GM12864 (cell line): ENCODE measurements around the gene LARP6.
"Not testable (repeated sequence)": the region's sequence is repeated elsewhere in the genome, so short reads cannot be mapped to it uniquely, and the experiment has no call there.

ENCODE experiments used
- DNase-seq: peaks from one replicate; pipeline ENCODE4 v3.0.0-alpha.2; 2011; ENCODE audit warnings: low read depth
- H3K4me3 ChIP-seq: 2 replicates; pipeline ENCODE4 v1.5.1; 2011; ENCODE audit warnings: mild to moderate bottlenecking, low read depth, low read length, control low read depth
- CTCF ChIP-seq: IDR thresholded peaks from 2 replicates; pipeline ENCODE4 v1.5.1; 2011; ENCODE audit warnings: low read depth, mild to moderate bottlenecking, moderate library complexity, low read length, control low read depth, inconsistent platforms; ENCODE audit errors: missing control alignments

LARP6 gene

GRCh38 chr15:70815604-70816003 is 38.4 kb downstream of the LARP6 start:
- TF ChIP-seq CTCF = no peak
- H3K4me3 ChIP-seq = no peak overlapping the region
- no peak for DNase-seq

GRCh38 chr15:70815011-70815410 is 38.9 kb downstream of the LARP6 start:
- not testable (repeated sequence) for H3K4me3 ChIP-seq, DNase-seq

GRCh38 chr15:70812827-70813364 is 41.1 kb downstream of the LARP6 start:
- DNase-seq = no peak
- no peak overlapping the region for H3K4me3 ChIP-seq
- no peak for TF ChIP-seq CTCF

- no peak for DNase-seq
- no peak for TF ChIP-seq CTCF
- no peak overlapping the region for H3K4me3 ChIP-seq
These were observed 42.9 kb downstream of the LARP6 start for GRCh38 chr15:70810916-70811578.

GRCh38 chr15:70806992-70807712 is 46.8 kb downstream of the LARP6 start:
- no peak for DNase-seq
- TF ChIP-seq CTCF = no peak

GRCh38 chr15:70804388-70804787 is 49.6 kb downstream of the LARP6 start:
- not testable (repeated sequence) for DNase-seq, H3K4me3 ChIP-seq

More at GRCh38 chr15:70806992-70807712, 46.8 kb downstream of the LARP6 start:
- H3K4me3 ChIP-seq = no peak overlapping the region

- H3K4me3 ChIP-seq = no peak overlapping the region
- no peak for TF ChIP-seq CTCF
- DNase-seq = no peak
These were observed 51.3 kb downstream of the LARP6 start for GRCh38 chr15:70802629-70803028.

- no peak for TF ChIP-seq CTCF
- H3K4me3 ChIP-seq = no peak overlapping the region
- no peak for DNase-seq
These were observed 52.8 kb downstream of the LARP6 start for GRCh38 chr15:70801109-70801508.
